Measurements from ENCODE around the gene LRBA.

Gene LRBA

DNA sequence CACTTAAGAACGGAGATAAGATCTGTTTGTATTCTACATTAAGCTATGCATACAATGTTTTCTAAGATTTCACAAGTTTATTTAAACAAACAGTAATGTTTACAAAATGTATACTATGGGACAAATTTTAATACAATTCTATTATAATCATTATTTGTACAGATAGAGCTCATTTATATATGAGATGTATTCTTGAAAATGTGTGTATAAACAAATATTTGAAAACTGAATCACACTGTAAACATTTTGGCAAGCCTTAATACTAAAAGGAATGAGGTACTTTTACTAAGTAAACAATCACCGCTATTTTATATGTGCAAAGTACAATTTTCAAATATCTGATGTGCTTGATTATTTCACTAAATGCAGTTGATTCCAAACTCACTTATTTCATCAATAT is 552.3 kb downstream of the LRBA start:
- no peak for DNase-seq

DNA sequence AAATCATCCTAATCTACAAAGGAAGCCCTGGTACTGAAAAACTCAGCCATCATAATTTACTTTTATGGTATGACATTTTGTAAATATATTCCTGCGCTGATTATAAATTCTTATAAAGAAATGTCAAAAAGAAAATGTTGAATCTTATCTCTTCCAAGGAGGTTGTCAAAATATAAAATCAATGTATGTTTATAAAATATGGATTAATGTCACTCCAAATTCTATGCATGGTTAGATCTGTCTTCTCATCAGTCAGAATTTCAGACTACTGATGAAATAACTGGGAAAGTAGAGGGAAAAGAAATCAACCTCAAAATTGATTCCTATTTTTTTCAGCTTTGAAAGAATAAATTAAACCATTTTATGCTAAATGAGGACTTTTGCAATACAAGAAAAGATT is 553.1 kb downstream of the LRBA start:
- no peak for DNase-seq

DNA sequence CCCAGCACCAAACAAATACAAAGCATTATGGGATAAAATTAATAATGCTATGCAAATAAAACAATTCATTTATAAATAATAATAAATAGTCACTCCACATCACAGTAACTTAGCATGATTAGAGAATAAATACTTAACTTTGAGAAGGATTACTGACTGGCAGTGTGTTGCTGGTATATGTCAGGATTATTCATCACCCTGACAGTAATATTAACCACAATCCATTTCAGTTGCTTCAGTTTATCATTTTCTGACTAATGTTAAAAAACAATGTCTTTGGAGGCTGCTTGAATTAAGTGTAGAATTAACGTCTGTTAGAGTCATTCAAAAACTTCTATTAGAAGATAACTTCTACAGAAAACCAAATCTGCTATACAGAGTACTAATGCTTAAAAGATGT is 557.3 kb downstream of the LRBA start:
- no peak for DNase-seq

DNA sequence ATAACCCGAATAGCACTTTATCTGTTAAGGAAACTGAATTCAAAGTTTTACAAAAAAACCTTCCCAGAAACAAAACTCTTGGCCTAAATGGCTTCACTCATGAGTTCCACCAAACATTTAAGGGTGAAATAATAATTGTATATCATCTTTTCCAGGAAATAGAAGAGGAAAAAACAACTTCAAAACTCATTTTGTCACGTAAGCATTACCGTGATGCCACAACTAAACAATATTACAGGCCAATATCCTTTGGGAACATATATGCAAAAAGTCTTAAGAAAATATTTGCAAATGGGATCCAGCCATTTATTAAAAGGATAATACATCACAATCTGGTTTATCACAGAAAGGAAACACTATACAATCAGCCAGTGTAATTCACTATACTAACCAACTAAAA is 563.2 kb downstream of the LRBA start:
- DNase-seq, result no peak

DNA sequence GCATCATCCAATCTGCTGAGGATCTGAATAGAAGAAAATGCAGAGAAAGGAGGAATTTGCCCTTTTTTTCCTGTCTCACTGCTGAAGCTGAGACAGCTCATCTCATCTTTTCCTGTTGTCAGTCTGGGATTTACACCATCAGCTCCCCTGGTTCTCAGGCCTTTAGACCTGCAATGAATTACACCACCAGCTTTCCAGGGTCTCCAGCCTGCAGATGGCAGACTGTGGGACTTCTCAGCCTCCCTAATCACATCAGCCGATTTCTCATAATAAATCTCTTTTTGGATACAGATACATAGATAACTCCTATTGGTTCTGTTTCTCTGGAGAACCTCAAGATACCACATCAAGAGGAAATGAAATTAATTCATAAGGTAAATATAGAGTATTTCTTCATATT is 567.7 kb downstream of the LRBA start:
- DNase-seq, result no peak

GRCh38 chr4:150439451-150439933 is 575.6 kb downstream of the LRBA start:
- DNase-seq, result no peak

- no peak for DNase-seq
Measured at GRCh38 chr4:150436598-150437370, 578.3 kb downstream of the LRBA start.

- DNase-seq, result no peak
Measured at GRCh38 chr4:150431221-150431620, 583.9 kb downstream of the LRBA start.

DNA sequence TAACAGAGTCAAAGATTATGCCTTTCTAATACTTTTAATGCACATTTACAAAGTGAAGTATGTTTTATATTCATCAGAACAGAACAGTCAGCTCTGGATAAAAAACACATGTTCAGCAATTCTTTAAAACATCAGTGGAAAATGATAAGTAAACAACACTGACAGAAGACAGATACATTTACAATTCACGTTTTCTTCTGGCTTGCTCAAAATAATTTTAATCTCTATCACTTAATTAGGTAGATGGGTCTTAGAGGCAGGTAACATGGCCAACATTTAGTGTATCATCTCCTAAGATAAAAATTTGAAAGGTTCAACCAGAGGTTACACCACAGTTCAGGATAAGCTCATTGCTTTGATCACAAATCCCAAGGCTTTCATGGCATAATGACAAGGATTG is 589.9 kb downstream of the LRBA start:
- DNase-seq, result no peak

GRCh38 chr4:150423503-150423902 is 591.6 kb downstream of the LRBA start:
- DNase-seq, result no peak

DNA sequence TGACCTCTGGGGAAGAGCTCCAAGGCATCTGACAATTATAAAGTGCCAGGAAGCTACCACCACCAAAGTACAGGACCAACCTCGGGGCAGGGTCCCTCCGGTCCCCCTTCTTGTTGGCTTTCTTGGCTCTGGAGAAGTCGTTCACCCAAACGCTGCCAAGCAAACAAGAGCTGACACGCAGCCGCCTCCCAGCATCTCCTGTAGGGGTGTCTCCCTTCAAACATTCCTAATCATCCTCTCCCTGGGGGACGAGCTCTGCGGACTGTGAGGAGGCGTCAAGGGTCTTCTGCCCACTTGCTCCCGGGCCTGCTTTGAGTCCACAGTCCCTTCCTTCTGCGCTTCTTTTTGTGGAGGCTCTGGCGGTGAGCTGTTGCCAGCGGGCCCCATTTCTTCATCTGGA is 592.0 kb downstream of the LRBA start:
- no peak for DNase-seq

DNA sequence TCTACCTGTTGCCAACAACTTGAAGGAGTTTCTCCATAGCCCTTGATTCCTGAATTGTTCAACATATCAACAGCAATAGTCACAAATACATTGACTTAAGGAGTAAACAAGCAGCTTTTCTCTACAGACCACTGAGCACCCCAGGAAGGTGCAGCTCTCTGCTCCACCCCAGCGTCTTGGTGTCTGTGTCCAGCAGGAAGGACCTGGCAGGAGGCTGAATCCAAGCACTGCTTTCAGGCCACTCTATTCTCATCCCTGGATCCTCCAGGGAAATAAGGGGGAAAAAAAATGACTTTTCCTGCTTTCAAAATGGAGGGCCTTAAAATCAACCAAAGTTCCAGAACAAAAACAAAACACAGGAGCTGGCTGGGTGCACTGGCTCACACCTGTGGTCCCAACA is 593.5 kb downstream of the LRBA start:
- no peak for DNase-seq

DNA sequence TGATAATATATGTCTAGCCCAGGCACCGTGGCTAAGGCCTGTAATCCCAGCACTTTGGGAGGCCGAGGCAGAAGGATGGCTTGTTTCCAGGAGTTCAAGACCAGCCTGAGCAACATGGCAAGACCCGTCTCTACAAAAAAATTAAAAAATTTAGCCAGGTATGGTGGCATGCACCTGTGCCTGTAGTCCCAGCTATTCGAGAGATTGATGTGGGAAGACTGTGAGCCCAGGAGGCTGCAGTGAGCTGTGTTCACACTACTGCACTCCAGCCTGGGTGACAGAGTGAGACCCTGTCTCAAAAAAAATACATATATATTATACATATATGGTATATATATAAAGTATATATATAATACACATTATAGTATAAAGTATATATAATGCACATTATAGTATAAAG is 595.1 kb downstream of the LRBA start:
- DNase-seq, result no peak

DNA sequence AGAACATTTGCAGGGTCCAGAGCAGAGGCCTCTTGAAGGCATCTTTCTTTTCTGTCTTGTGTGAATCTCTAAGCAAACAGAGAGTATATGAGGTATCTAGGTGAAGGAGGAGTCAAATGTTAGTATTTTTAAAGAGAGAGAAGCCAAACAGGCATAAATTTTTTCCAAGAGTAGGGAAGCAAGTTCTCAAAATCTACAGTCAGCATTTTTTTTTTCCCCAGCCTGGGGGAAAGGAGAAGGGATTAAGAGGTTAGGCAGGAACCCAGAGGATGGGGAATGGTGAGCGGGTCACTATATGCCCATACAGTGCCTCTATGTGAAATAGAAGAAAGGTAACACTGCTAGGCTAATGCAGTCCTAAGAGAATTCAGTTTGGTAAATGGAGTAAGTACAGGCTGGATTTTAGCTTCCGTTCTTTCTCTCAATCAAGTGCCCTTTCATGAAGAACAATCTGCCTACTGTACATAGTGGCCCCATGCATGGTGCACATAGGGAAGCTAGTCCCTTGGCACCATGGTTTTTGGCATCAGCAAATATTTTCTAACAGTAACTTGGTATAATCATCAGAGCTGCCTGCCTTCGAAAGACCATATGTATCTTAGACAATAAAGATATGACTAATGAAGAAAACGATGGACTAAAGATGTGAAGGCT is 596.2 kb downstream of the LRBA start:
- DNase-seq, result no peak

DNA sequence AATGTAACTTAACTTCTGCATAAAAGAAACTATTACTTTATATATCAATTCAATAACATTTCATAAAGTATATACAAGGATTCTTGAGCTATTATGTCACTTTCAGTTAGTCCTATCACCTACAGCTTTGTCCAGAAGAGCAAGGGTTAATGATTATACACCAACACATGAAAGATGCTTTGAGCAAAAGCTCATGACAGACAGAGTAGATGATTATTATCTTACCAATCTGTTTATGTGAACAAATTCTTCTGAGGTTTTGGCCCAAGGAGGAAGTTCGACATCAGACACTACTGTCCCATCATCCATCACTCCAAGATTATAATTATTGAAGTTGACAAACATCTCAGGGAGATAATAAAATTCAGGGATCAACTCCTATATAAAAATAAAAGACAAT is 599.9 kb downstream of the LRBA start:
- no peak for DNase-seq

DNA sequence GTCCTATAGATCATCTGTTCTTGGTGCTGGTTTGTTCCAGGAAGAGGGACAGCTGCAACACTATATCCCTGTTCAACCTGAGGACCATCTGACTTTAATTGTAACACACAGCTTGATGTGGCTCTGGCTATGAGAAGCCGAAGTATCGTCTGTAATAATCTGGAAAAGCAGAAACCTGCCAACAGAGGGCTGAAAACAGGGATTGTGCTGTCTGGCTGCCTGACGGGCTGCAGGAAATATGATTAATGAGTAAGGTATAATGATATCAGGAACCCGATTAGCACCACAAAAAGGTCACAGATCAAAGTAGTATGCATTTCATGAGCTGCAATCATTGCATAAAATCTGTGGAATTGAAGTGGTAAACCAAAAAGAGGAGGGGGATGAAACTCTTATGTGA is 603.6 kb downstream of the LRBA start:
- DNase-seq, result no peak

DNA sequence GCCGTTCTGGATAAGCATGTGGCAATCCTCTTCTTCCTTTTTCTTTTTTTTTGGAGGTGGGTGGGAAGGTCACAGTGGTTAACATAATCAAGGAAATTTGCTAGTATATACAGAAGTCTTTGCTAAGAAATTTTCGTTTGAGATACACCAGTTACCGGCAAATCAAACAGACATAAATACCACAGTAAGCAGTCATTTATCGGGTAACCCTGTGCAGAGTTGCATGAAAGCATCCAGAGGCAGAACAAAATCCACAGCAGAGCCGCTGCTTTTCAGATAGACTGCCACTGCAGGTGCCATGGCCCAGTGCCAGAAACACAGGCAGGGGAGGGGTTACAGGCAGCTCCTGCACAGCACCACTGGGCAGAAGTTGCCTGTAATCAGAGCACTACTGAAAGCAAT is 612.2 kb downstream of the LRBA start:
- DNase-seq, result no peak

DNA sequence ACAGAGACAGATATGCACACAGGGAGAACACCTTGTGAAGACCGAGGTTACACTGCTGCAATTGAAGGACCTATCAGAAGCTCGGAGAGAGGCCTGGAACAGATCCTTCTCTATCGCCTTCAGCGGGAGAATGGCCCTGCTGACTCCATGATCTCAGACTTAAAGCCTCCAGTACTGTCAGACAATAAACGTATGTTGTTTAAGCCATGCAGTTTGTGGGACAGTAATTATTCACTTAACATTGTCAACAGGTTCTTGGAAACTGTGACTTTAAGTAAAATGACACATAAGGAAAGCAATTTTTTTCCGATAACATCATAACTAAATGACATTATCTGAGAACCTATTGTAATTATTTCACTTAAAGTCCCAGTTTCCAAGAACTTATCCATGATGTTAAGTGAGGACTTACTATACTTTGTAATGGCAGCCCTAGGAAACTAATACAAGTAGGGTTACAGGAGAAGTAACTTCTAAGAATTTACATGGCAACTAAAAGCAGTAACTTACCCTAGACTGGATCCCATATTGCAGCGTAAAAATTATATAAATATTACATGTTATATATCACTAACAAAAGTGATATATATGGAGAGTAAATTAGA is 613.9 kb downstream of the LRBA start:
- no peak for DNase-seq

- no peak for DNase-seq
Measured at GRCh38 chr4:150395872-150396271, 619.2 kb downstream of the LRBA start.

DNA sequence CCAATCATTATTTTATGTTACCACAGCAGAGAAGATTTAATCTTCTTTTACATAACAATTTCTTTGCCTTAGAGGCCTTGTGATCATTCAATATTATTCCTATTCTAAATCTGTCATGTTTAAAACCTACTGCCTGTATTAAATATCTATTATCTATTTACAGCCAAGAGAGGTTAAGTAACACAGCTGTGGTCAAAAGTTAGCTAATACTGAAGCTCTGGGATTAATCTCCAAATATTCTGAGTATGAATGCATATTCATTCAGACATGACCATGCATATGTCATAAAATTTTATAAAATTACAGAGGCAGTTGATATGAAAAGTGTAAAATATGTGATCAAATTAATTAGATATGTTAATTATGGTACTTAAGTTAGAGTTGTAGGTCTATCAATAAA is 621.0 kb downstream of the LRBA start:
- DNase-seq, result no peak

- DNase-seq, result no peak
Measured at GRCh38 chr4:150391052-150391451, 624.0 kb downstream of the LRBA start.

DNA sequence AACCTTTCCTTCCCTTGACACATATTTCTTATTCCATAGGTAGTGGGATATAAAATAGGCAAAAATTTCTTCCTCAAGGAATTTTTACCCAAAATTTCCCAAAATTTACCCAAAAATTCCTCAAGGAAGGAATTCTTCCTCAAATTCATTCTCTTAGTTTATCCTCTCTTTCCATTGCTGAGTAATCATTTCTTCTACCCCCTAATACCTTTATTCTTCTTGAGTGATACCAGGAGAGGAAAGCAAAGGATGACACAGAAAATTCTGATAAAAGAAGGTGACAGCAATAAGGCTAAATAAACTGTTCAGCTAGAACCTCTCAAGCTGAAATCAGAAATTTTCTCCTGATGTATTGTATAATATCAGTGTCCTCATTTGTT is 624.6 kb downstream of the LRBA start:
- DNase-seq, result no peak

DNA sequence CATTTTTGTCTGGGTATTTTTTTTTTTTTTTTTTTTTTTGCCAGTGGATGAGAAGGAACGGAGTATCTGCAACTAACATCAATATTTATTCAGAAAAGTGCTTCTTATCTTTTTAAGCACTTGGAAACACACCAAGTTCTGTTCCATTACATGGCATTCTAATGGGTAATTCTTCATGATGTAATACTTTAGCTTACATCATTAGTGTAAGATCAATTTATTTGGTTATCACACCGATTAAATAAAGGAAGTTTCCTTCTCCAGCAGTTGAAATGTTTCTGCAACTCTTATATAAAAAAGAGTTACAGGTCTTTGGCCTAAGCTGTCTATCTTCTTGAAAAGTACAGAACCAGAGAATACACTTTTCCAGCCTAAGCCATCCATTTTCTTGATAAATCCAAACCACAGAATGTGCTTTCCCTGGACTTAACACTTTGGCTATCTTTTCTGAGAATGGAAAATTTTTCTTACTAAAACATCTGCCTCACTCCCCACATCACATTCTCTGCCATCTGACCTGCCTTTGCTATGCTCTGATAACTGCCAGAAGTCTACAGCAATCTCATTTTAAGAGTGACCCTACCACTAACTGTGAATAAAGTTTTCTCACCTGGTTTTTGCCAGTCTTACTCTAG is 625.1 kb downstream of the LRBA start:
- DNase-seq, result no peak

DNA sequence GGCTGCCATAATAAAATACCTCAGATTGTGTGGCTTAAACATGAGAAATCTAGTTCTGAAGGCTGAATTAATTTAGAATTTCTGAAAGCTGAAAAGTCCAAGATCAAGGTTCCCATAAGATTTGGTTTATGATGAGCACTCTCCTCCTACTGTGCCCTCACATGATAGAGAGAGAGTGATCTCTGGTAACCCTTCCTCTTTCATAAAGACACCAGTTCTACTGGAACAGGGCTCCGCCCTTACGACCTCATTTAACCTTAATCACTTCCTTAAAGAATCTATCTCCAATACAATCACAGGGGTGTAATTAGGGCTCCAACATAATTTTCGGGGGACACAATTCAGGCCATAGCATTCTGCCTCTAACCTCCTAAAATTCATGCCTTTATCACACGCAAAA is 627.1 kb downstream of the LRBA start:
- DNase-seq, result no peak
